ENCODE measurements around the gene UBASH3B.
A peak's percentile ranks its signal among the peaks of the same experiment; 100 is the strongest.

The UBASH3B gene

DNA sequence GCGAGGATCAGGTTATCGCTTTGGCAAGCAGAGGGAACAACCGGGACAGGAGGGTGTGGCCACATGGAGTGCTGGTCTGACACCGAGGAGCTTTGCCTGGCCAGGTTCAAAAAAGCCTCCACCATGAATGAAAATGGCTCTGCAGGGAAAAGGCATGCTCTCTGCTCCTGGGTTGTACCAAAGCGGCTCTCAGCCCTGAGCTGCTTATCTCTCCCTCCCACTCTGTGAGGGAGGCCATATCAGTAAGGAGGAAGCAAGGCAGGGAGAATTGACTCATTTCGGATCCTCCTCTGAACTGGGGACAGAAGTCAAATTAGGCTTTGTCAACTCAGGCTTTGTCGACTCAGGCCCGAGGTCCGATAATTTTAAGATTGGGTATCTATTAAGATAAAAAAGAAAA, 99.9 kb downstream of the UBASH3B start:
- no peak for DNase-seq (ENCODE audit: low read depth in 2 of 2)

DNA sequence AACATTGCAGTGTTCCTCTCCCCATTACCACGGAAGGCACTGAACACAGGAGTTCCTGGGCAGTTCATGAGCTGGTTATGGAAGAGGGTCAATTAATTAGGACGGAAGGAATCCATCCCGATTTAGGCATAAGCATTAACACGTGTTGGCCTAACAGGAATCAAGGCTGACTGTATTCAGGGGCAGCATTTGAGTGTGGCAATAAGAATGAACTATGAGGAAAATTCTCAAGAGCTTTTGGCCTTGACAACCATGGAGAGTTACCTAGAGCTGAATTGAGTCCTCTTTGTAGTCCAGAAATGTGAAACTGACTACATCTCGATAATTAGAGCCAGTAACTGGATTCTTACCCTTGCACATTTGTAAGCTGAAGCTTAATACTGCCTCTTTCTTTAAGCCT, 100.4 kb downstream of the UBASH3B start:
- no peak for DNase-seq (ENCODE audit: low read depth in 2 of 2)

- DNase-seq (ENCODE audit: low read depth in 2 of 2), result no peak
Observed at GRCh38 chr11:122756417-122756816, 100.9 kb downstream of the UBASH3B start.

DNA sequence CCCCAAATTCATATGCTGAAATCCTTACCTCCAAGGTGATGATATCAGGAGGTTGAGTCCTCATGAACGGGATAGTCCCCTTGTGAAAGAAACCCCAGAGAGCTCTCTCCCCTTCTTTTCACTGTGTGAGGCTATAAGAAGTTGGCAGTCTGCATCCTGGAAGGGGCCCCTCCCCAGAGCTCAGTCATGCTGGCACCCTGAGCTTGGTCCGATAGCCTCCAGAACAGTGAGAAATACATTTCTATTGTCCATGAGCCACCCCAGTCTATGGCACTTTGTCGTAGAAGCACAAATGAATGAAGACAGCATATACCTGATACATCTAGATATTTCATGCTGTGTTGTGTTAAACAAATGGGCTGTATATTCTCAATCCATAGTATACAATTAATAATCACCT, 101.7 kb downstream of the UBASH3B start:
- no peak for DNase-seq (ENCODE audit: low read depth in 2 of 2)

- no peak for DNase-seq (ENCODE audit: low read depth in 2 of 2)
Observed at GRCh38 chr11:122758339-122758738, 102.8 kb downstream of the UBASH3B start.

GRCh38 chr11:122758974-122759373, 103.5 kb downstream of the UBASH3B start:
- DNase-seq (ENCODE audit: low read depth in 2 of 2), result no peak

DNA sequence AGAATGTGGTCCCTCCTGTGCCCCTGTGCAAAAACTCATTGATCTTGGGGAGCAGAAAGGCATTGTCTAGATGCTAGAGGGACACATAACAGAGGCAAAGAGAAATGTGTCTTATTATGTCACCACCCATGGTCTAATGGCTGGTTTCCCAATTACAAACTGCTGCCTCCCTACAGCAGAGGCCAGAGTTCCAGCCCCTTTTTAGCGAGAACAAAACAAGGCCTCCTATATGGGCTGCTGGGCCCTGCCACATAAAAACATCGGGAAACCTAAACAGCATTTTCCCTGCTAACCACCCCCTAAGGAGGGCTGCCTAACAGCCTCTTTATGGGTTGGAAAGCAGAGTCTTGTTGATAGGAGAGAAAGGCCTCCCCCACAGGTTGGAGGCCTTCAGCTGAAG, 107.6 kb downstream of the UBASH3B start:
- DNase-seq (ENCODE audit: low read depth in 2 of 2), result no peak

GRCh38 chr11:122764371-122765090, 109.0 kb downstream of the UBASH3B start:
- DNase-seq (ENCODE audit: low read depth in 2 of 2), result no peak

DNA sequence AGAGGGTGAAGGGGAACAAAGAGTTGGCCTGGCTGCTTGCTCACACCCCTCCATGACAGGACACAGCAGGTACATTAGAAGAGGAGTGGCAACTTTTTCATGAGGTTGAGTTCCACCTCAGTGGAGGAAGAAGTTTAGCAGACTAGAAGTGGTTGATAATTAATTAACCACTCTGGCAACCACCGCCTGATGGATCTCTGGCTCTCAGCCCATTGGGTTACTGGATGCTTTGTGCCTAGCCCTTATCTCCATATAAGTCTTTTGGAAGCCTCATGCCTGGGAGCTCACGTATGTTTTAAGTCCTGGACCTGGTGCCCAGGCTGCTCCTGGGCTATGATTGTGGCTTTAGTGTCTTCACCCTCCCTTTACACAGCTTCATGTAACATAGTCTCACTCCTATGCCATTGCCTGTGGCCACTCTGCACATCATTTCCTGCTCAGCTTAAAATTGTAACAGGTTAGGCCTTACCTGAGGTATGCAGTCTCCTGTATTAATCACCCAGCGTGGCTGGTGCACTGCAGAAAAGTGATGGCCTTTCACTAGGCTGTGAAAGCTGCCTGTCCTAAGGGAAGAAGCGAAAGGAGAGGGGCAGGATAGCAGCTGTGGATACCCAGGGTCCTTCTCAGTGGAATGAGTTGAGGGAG, 110.1 kb downstream of the UBASH3B start:
- no peak for DNase-seq (ENCODE audit: low read depth in 2 of 2)

DNA sequence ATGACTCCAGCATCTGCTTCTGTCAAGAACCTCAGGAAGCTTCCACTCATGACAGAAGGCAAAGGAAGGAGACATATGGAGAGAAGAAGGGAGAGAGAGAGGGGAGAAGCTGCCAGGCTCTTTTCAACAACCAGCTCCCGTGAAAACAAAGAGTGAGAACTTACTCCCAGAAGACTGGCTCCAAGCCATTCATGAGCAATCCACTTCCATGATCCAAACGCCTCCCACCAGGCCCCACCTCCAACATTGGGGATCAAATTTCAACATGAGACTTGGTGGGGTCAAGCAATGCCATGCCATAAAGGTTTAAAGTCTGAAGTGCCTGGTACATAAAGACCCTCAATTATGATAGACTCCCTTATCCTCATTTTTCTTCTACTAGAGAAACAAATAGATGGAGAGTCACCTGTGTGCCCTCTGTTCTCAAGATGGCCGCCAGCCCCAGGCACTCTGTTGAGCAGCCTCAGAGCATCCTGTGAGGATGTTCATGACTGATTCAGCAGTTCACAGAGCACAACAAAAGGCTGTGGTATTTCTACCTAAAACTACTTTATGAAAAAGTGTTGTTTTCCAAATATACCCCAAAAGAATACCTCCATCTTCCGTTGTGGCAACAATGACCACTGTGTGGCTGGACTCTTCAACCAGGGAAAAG, 113.7 kb downstream of the UBASH3B start:
- DNase-seq (ENCODE audit: low read depth in 2 of 2), result no peak

- no peak for DNase-seq (ENCODE audit: low read depth in 2 of 2)
Observed at GRCh38 chr11:122772945-122773344, 117.4 kb downstream of the UBASH3B start.

DNA sequence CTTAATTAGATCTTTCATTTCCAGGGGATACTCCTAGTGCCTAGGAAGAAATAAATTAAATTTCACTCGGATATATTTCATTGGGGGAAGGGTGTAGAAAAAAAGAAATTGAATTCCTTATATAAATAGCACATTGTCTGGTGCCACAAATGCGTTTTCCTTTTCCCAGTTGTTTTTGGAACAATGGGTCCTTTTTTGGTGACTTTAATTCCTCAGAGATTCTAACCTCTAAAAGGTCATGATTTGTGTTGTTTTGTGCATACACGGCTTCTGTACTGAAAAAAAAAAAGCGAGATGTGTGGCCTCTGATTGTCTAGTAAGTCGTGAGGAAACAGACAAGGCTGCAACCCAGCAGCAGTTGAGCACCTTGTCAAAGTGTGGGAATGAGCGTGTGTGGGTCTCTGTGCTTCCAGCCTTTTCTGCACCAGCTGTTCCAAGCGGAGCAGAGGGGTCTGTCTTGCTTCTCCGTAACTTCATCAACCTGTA, 118.3 kb downstream of the UBASH3B start:
- DNase-seq (ENCODE audit: low read depth in 2 of 2), result no peak

DNA sequence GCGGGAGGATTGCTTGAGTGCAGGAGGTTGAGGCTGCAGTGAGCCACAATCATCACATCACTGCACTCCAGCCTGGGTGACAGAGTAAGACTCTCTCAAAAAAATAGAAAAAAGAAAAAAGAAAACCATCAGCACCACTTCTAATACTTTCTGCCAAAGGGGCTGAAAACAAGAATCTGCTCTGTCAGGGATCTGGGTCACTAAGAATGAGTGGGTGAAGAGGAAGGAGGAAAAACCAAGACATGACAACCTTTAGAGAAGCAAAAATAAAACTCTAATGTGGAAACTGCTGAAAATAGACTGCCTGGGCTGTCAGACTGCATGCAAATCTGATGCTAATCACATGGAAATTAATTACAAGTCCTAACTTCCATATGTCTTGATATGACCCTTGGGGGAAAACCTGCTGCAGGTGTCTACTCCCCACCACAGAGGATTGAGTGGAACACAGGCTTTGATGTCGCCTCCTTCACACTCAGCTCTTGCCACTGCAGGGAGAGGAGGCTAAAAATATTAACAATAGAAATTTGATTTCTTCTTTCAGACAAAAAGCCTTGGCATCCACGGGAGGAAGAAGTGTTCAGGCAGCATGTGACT, 120.3 kb downstream of the UBASH3B start:
- DNase-seq (ENCODE audit: low read depth in 2 of 2), result no peak

GRCh38 chr11:122776546-122776945, 121.0 kb downstream of the UBASH3B start:
- DNase-seq (ENCODE audit: low read depth in 2 of 2), result no peak

DNA sequence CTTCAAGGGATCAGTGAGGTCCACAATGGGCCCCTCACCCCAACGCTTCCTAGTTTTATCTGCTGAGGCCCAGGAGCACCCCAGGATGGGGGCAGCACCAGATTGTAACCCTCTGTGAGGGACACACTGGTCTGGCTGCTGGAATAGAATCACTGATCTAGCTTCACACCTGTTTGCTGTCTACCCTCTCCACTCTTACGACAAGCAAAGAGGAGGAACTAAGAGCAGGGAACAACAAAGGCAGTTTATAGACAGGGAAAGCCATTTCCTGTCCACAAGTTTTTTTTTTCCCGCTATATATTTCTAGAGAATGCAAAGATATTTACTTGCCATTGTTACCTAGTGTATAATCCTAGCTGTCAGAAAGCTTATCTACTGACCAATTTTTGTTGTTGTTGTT, 121.8 kb downstream of the UBASH3B start:
- DNase-seq (ENCODE audit: low read depth in 2 of 2), result no peak

DNA sequence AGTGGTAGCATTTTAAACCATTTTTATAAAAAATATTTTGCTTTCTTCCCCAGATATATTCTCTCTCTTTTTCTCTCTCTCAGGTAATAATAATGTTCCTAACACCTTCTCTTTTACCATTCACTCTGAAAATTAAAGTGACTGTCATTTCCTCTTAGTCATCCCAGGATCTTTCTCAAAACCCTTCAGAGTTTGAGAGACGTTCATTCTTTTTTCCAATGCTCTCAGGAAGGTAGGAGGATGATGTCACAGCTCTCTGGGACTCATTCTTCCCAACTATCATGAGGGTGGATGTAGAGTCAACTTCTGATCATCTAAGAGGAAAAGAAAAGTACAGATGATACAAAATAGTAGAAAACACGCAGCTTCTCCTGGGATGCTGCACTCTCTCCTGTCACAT, 122.6 kb downstream of the UBASH3B start:
- no peak for DNase-seq (ENCODE audit: low read depth in 2 of 2)

DNA sequence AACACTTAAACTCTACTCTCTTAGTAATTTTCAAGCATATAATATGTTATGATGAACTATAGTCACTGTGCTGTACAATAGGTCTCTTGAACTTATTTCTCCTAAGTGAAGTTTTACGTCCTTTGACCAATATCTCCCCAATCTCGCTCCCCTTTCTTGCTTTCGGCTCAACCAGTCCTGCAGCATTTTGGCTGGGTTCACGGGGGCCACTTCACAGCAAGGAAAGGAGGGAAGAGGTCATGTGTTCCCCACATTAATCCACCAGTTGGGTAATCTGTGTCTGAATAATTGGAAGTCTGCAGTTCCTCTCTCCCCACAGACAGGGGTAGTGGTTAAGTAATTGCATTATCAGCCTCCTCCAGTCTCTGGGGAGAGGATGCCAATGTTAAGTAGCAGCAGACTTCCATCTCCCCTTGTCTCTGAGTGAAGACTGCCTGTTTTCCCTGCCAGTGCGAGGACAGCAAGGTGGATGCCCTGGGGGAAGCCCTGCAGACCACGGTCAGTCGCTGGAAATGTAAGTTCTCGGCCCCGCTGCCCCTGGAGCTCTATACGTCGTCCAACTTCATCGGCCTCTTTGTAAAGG, 123.6 kb downstream of the UBASH3B start:
- no peak for DNase-seq (ENCODE audit: low read depth in 2 of 2)

DNA sequence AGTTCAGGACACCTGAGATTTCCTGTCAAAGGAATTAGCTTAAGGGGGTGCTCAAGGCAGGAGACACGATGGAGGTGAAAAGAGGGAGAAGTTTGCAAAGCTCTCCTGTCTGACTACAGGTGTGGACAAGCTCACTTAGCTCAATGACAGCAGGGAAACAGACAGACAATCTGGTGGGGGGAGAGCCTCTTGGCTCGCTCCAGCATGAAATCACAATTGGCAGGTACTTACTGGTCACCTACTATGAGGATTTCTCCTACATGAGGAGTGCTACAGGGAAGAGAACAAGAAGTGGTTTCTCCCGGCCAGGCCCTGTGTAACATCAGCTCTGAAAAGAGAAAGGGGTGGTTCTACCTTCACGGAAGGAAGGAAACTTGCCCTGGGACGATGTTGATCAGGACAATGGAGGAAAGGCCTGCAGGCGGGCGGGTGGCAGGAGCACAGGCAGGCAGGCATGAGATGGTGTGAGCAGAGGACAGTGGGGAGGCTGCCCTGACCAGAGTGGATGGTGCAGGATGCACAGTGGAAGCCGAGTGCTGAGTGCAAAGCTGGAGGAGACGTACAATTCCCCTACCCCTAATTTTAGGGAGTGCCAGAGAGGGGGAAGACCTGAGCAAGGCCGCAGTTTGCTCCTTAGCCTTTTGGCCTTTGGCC, 124.9 kb downstream of the UBASH3B start:
- no peak for DNase-seq (ENCODE audit: low read depth in 2 of 2)

GRCh38 chr11:122781378-122782195, 126.1 kb downstream of the UBASH3B start:
- peak; percentile 31 to 50 for DNase-seq (ENCODE audit: low read depth in 2 of 2)

DNA sequence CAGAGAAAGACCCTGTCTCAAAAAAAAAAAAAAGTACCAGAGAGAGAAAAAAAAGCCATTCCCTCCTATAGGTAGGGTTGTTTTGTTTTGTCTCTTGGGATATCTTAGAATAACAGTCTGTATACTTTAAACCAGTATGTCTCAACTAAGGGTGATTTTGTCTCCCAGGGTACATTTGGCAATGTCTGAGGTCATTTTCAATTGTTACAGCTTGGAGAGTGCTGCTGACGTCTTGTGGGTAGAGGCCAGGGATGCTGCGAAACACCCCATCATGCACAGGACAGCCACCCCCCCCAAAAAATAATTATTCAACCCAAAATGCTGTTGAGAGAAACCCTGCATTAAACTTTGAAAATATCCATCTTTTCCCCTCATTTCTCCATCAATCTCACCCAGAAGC, 126.7 kb downstream of the UBASH3B start:
- DNase-seq (ENCODE audit: low read depth in 2 of 2), result no peak
